Caco-2 (cell line): ENCODE data around the gene FRMD6. TPM values are rescaled to one million over a fixed set of nuclear protein-coding genes. Genes with fewer than 3 reads are reported as not detected.

Experiments
- BruUV-seq: library from RNA; stranded (reverse); fragments of 400-500 nt; replicated peaks from 2 replicates; lab custom pipeline; 2021; lab: Mats Ljungman, UMichigan
- CTCF ChIA-PET: fragments of 300-600 bp; sonication (Branson Sonifier 250); formaldehyde crosslinking; loops from one replicate; lab custom pipeline; 2022; ENCODE audit warnings: antibody characterized with exemption; lab: Charles Lee
- POLR2A ChIA-PET: fragments of 300-600 bp; sonication (Branson Sonifier 250); formaldehyde crosslinking; loops from one replicate; lab custom pipeline; 2022; ENCODE audit warnings: antibody characterized with exemption; lab: Charles Lee
- DNase-seq, 2 experiments: peaks; one replicate each; pipeline versions ENCODE4 v3.0.0 to v3.0.0-alpha.2; 2020 to 2022
- H3K27me3 ChIP-seq: replicated peaks from 2 replicates; pipeline ENCODE4 v1.6.0; 2011; ENCODE audit warnings: low read length; ENCODE audit not compliant: control insufficient read depth, insufficient read depth
- H3K36me3 ChIP-seq: 2 replicates; pipeline ENCODE4 v1.5.1; 2011; ENCODE audit warnings: low read length; ENCODE audit not compliant: control insufficient read depth, insufficient read depth
- H3K4me1 ChIP-seq: fragments of 250-450 bp; sonication (Bioruptor Pico); 2 replicates; pipeline ENCODE4 v1.5.1; 2020; ENCODE audit warnings: mild to moderate bottlenecking
- H3K4me3 ChIP-seq: 2 replicates; pipeline ENCODE4 v1.5.1; 2011; ENCODE audit warnings: low read depth, mild to moderate bottlenecking, control low read depth, low read length
- H3K9me3 ChIP-seq: fragments of 250-450 bp; sonication (Bioruptor Pico); 2 replicates; pipeline ENCODE4 v1.5.1; 2020; ENCODE audit warnings: mild to moderate bottlenecking, moderate library complexity
- H3K27ac Mint-ChIP-seq: one replicate; pipeline ENCODE4 v1.8.0; 2022; ENCODE audit warnings: mixed read lengths; ENCODE audit not compliant: unreplicated experiment
- H3K27me3 Mint-ChIP-seq: one replicate; pipeline ENCODE4 v1.8.0; 2022; ENCODE audit warnings: mixed read lengths; ENCODE audit not compliant: insufficient read depth, unreplicated experiment
- H3K36me3 Mint-ChIP-seq: one replicate; pipeline ENCODE4 v1.8.0; 2022; ENCODE audit warnings: mild to moderate bottlenecking, mixed read lengths; ENCODE audit not compliant: insufficient read depth, unreplicated experiment
- H3K4me1 Mint-ChIP-seq: one replicate; pipeline ENCODE4 v1.8.0; 2022; ENCODE audit warnings: low read depth, mixed read lengths; ENCODE audit not compliant: unreplicated experiment
- H3K4me3 Mint-ChIP-seq: one replicate; pipeline ENCODE4 v1.8.0; 2022; ENCODE audit warnings: mild to moderate bottlenecking, moderate library complexity, mixed read lengths; ENCODE audit not compliant: unreplicated experiment
- H3K9me3 Mint-ChIP-seq: one replicate; pipeline ENCODE4 v1.8.0; 2022; ENCODE audit warnings: mixed read lengths; ENCODE audit not compliant: unreplicated experiment
- intact Hi-C: fragments of 100-400 bp; cut with micrococcal nuclease; formaldehyde crosslinking; loops from one replicate; pipeline ENCODE4 v1.10.0; 2022; ENCODE audit not compliant: unreplicated experiment
- total RNA-seq: library from RNA; stranded (reverse); gene quantifications from 2 replicates; pipeline ENCODE4 v1.2.3, GENCODE V29; 2022
- TF ChIP-seq, protein P1 (sequence below), 2 experiments: fragments of 200-600 bp in 1 of 2; IDR thresholded peaks; 1 replicate in 1 of 2; 2 replicates in 1 of 2; pipeline versions ENCODE4 v1.5.1 to v1.8.0; 2011 to 2022; ENCODE audit warnings: antibody characterized with exemption in 1 of 2, control low read depth in 1 of 2, inconsistent platforms in 1 of 2, low read depth in 1 of 2, low read length in 1 of 2, mild to moderate bottlenecking in 1 of 2, moderate library complexity in 1 of 2; ENCODE audit not compliant: insufficient read depth in 1 of 2, severe bottlenecking in 1 of 2, unreplicated experiment in 1 of 2

Gene FRMD6
- total RNA-seq, 1 experiment from 2014 or later, result 35.7 TPM

DNA sequence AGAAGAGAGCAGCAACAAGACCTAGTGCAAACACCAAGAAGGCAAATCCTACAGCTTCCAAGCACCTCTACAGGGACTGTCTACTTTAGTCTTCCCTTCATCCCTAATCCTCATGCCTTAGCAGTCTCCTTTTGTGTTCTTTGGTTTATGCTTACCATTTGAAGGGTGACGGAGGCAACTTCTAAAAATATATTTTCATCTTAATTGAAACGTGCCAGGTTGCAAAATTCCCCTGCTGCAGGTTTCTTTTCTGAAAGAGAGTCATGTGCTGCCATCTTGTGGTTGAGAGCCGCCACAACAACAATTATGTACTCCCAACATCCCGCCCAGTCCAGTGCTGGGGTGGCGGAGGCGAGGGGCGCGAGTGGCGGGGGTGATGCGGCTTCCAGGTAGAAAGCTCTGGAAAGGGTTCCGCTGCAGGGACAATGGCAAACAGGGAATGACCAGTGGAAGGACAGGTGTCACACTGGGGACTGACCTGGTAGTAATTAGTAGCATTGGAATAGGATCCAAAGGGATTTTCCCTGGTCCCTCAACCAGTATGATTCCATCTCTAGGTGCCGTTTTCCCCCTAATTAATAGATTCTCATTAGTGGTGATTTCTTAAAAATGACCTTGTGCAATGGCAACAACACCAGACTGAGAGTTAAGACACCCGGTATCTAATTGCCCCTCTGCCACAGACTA lies 128.4 kb downstream of the FRMD6 start:
- ChIA-PET POLR2A (no interaction called here), CTCF (interaction anchor here (0.6 to 1.9 kb wide), 5 partner anchors 64 to 1188 kb away, joined by 3 to 12 read pairs (median 4); no protein-coding TSS in a partner anchor)
- TF ChIP-seq, protein P1, sequence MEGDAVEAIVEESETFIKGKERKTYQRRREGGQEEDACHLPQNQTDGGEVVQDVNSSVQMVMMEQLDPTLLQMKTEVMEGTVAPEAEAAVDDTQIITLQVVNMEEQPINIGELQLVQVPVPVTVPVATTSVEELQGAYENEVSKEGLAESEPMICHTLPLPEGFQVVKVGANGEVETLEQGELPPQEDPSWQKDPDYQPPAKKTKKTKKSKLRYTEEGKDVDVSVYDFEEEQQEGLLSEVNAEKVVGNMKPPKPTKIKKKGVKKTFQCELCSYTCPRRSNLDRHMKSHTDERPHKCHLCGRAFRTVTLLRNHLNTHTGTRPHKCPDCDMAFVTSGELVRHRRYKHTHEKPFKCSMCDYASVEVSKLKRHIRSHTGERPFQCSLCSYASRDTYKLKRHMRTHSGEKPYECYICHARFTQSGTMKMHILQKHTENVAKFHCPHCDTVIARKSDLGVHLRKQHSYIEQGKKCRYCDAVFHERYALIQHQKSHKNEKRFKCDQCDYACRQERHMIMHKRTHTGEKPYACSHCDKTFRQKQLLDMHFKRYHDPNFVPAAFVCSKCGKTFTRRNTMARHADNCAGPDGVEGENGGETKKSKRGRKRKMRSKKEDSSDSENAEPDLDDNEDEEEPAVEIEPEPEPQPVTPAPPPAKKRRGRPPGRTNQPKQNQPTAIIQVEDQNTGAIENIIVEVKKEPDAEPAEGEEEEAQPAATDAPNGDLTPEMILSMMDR (IDR thresholded peaks at IDR 0.05; ENCODE audit: insufficient read depth in 1 of 2, low read depth in 1 of 2, low read length in 1 of 2, severe bottlenecking in 1 of 2, unreplicated experiment in 1 of 2), result peak; percentile 79 to 87
- Histone ChIP-seq H3K36me3 (no peaks in the 10 kb centered on the region), H3K27me3 (no peaks in the 10 kb centered on the region), H3K9me3 (no peaks in the 10 kb centered on the region), H3K4me1 (no peaks in the 10 kb centered on the region), H3K4me3 (no peak overlapping the region)
- H3K27ac Mint-ChIP-seq, result no peak overlapping the region
- peak overlapping the region; percentile 38 for H3K4me3 Mint-ChIP-seq
- DNase-seq, result peak; percentile 64 to 77
- peaks cover 2% of the 10 kb centered on the region for H3K36me3 Mint-ChIP-seq
- peaks cover 4% of the 10 kb centered on the region for H3K9me3 Mint-ChIP-seq
- intact Hi-C loops, result loop anchor here (1.0 kb wide), 3 partner anchors 199 to 497 kb away; no protein-coding TSS in a partner anchor
- peaks cover 3% of the 10 kb centered on the region for H3K27me3 Mint-ChIP-seq
- peaks cover 8% of the 10 kb centered on the region for H3K4me1 Mint-ChIP-seq
- BruUV-seq, result no TSS peak

Other genes starting within 250 kb of the FRMD6 start
- gene GNG2, start 208.7 kb downstream of the FRMD6 start, total RNA-seq, result 8.6 and 16.1 TPM in 2 replicates